HG03064 (cell line): Measurements from ENCODE around the gene ABCB8.
"Not testable (repeated sequence)": the region's sequence is repeated elsewhere in the genome, so short reads cannot be mapped to it uniquely, and the experiment has no call there.

Experiments
- ATAC-seq: cut with Tn5 transposase; IDR thresholded peaks from one replicate; pipeline ENCODE4 v1.9.1; 2021; ENCODE audit warnings: low read depth; ENCODE audit not compliant: unreplicated experiment

ABCB8 gene

DNA sequence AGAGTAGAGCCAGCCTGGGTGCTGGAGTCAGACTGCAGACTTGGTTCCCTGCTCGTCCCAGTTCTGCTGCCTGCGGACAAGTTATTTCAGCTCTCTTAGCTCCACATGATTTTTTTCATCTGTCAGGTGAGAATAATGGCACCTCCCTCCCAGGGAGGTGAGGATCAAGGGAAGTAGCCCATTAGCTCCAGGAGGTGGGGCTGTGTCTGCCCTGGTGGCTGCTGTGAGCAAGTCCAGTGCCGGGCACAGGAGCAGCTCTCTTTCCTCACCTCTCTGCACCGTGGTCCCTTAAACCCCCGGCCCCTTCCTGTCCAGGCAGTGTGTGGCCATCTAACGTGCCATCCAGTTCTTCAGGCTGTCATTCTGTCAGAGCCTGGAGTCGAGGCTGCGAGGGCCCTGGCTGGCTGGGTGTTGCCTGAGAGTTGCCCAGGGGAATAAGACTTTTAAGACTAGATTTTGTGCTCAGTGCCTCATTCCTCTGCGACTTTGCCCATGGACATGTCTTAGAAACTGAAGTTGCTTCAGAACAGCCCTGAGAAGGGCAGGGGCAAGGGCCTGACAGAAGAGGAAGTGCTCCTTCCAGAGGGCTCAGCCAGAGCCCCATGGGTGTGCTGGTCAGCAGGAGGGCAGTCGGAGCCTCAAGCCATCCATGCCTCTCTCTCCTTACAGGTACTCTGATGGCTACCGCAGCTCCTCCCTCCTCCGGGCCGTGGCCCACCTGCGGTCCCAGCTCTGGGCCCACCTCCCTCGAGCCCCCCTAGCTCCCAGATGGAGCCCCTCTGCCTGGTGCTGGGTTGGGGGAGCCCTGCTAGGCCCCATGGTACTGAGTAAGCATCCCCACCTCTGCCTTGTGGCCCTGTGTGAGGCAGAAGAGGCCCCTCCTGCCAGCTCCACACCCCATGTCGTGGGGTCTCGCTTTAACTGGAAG lies 5.0 kb downstream of the ABCB8 start:
- no peak for ATAC-seq

DNA sequence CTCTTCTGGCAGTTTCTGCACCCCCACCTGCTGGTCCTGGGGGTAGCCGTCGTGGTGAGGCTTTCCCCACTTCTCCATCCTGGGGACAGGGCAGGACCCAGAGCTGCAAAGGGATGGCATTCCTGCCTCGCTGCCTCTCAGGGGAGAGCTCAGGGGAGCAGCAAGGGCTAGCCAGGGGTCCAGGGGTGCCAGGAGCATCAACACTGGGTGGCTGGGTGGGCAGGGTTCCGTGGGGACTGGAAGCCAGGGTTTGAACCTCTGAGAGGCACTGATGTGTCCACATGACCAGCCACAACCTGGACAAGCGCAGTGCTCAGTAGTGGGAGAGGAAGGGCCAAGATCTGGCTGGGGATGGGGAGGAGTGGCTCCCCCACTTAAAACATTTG lies 5.6 kb downstream of the ABCB8 start:
- ATAC-seq: no peak

DNA sequence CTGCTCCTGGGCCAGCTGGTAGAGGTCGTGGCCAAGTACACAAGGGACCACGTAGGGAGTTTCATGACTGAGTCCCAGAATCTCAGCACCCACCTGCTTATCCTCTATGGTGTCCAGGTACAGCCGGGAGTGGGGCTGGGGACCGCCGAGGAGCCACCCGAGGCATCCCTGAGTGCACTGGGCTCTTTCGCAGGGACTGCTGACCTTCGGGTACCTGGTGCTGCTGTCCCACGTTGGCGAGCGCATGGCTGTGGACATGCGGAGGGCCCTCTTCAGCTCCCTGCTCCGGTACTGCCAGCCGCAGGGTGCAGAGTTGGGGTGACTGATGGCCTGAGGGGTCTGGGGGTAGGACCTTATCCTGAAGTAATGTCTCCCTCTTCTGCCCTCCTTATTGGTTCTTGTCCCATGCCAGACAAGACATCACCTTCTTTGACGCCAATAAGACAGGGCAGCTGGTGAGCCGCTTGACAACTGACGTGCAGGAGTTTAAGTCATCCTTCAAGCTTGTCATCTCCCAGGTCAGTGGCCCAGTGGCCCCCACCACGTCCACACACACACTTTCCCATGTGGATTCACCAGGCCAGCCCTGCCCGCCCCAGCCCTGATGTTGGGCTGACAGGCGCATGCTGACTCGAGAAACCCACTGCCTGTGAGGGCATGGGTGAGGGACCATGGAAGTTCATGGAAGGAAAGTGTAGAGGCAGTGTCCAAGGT lies 6.2 kb downstream of the ABCB8 start:
- no peak for ATAC-seq

DNA sequence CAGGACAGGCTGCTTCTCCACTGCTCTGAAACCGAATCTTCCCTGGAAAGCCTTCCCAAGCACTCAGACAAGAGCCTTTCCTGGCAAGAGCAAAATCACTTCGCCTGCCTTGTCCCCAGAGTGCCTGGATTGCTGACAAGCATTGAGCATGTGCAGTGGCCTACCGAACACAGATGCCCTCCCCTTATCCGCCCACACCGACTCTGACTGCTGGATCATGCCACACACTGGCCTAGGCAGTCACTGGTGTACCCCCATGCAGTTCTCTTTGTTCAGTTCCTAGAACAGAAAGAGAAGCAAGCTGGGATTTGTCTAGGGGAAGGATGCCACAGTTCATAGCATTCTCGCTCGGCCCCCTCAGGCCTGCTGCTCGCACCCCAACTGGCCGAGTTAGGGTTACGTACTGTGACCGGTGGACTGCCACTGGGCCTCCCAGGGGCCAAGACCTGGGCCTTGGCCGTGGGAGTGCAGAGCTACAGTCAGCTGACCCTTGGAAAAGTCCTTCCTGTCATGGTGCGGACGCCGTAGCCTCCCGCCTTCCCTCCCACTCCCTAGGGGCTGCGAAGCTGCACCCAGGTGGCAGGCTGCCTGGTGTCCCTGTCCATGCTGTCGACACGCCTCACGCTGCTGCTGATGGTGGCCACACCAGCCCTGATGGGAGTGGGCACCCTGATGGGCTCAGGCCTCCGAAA lies 6.9 kb downstream of the ABCB8 start:
- no peak for ATAC-seq

DNA sequence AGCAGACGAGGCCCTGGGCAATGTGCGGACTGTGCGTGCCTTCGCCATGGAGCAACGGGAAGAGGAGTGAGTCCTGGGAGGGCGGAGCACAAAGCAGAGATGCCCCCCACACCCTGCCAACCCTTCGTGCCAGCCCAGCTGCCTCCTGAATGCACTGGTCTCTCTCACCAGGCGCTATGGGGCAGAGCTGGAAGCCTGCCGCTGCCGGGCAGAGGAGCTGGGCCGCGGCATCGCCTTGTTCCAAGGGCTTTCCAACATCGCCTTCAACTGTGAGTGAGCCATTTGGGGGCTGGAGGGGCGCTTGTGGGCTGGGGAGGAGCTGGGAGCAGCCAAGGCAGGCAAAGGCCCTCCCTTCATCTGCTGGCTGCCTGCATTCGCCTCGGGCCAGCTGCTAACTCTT lies 7.7 kb downstream of the ABCB8 start:
- ATAC-seq: no peak

DNA sequence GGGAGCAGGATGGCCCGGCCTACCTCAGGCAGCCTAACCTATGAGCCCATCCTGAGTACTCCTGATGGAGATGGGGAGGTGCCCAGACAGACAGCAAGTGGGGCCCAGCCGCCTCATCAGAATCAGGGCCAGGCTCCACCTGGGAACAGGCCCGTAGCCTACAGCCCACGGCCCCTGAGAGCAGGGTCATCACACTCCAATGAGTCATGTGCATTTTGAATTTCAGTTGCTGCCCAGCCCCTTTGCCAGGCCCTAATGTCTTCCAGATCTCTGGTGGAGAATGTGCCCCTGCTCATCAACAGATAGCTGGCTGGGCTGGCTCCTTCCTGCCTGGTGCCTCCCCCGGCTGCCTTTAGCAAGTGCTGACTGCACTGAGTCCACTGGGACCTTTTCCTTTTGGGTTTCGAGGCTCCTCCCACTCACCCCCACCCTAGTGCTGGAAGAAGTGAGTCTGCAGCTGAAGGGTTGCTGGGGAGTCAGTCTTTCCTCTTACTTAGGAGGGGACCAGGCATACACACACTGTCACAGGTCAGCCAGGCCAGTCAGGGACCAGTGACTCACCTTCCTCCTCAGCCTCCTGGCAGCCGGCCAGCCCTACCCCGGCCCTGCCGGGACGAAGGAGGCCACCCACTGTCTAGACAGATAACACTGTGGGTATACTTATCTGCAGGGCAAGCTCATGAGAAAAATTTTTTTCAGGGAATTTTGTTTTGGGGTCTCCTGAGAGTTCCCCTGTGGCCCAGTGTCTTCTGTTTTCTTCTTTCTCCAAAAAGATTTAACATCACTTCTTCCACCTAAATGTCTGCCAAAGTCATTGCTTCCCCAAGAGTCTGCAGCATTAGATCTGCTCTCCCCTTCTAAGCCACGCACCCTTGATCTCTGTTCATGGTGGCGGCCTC lies 10.9 kb downstream of the ABCB8 start:
- no peak for ATAC-seq

DNA sequence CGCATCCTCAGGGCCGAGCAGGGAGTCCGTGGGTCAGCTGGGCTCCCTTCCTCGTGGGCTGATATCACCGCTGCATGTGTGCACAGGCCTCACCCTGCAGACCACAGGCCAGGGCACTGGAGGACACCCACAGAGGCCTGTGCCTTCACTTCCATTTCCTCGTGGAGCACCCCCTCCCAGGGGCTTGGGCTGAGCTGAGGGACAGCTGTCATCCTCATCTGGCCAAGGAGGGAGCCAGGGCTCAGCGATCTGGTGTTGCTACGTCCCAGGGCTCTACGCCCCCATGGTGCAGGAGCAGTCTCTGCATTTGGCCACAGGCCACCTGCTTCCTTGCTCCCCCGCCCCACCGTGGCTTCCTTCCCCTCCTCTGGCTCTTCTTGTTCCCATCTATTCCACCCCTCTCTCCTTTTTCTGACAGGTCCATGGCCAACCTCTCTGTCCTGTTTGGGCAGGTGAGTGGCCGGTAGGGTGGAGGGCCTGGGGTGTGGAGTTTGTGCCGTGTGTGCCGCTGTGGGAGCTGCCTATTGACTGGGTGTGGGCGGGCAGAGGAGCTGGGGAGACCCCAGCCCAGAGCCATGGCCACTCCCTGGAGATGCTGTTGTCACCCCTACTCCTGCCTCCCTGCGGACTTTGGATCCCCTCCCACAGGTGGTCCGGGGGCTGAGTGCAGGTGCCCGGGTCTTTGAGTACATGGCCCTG lies 11.7 kb downstream of the ABCB8 start:
- no peak for ATAC-seq

DNA sequence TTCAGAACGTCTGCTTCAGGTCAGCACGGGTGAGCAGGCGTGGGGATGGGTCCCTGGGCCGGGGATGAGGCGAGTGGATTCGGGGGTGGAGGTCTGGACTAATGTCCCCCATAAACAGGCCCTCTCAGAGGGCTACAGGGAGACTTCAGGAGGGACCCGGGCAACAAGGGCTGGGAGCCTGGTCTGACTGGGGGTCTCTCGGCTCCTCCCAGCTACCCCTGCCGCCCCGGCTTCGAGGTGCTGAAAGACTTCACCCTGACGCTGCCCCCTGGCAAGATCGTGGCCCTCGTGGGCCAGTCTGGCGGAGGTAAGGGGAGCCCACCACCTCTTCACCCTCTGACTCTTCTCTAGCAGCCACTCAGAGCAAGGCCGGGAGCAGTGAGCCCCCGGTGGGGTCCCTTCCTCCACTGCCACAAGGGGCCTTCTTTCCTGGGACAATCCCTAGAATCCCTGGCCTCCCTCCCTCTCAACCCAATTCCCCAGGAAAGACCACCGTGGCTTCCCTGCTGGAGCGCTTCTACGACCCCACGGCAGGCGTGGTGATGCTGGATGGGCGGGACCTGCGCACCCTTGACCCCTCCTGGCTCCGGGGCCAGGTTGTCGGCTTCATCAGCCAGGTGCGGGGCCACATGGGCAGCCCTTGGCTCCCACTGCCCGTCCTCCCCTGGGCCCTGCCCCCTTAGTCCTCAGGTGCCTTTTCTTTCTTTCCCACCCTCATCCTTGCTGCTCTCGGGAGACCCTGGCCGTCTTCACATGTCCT lies 12.5 kb downstream of the ABCB8 start:
- no peak for ATAC-seq

DNA sequence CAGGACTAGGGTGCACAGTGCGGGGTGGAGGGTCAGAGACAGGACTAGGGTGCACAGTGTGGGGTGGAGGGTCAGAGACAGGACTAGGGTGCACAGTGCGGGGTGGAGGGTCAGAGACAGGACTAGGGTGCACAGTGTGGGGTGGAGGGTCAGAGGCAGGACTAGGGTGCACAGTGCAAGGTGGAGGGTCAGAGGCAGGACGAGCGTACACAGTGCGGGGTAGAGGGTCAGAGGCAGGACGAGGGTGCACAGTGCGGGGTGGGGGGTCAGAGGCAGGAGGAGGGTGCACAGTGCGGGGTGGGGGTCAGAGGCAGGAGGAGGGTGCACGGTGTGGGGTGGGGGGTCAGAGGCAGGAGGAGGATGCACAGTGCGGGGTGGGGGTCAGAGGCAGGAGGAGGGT lies 15.2 kb downstream of the ABCB8 start:
- ATAC-seq: not testable (repeated sequence)

DNA sequence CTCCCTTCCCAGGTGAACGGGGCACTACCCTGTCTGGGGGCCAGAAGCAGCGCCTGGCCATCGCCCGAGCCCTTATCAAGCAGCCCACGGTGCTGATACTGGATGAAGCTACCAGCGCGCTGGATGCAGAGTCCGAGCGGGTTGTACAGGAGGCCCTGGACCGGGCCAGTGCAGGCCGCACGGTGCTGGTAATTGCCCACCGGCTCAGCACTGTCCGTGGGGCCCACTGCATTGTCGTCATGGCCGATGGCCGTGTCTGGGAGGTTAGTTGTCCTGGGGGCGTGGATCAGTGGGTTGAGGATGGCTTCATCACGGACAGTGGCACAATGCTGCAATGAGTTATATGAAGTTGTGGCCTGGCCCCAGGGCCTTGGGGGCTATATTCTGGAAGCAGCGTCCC lies 15.7 kb downstream of the ABCB8 start:
- no peak for ATAC-seq

DNA sequence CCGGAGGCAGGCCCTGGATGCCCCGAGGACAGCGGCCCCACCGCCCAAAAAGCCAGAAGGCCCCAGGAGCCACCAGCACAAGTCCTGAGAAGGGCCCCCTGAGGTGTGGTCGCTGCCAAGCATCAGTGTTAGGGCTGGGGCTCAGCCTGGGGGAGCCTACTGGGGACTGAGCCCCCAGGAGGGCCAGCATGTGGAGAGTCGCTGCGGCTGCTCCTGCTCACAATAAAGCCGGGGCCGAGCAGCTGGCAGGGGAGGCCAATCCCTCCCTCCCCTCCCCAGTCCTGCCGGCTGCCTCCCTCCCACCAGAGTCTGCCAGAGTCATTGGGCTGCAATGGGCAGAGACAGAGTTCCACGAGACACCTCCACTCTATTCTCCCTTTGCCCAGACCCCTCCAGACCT lies 17.0 kb downstream of the ABCB8 start:
- no peak for ATAC-seq

DNA sequence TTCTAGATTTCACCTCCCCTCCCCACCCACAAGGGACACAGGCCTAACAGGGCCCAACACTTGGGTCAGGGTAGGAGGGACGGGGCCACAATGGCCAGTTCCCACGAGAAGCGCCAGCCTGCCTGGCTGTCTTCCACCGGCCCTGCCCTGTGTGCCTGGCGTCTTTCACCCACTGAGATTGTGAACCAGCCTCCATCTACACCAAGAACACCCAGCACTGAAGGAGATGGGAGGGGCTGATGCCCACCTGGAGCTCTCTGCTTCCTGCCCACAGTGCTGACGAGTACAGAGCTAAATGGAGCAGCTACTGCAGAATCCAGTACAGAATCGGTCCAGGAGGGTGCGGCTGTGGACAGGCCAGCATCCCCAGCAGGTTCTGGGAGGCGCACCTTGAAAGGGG lies 17.7 kb downstream of the ABCB8 start:
- no peak for ATAC-seq

DNA sequence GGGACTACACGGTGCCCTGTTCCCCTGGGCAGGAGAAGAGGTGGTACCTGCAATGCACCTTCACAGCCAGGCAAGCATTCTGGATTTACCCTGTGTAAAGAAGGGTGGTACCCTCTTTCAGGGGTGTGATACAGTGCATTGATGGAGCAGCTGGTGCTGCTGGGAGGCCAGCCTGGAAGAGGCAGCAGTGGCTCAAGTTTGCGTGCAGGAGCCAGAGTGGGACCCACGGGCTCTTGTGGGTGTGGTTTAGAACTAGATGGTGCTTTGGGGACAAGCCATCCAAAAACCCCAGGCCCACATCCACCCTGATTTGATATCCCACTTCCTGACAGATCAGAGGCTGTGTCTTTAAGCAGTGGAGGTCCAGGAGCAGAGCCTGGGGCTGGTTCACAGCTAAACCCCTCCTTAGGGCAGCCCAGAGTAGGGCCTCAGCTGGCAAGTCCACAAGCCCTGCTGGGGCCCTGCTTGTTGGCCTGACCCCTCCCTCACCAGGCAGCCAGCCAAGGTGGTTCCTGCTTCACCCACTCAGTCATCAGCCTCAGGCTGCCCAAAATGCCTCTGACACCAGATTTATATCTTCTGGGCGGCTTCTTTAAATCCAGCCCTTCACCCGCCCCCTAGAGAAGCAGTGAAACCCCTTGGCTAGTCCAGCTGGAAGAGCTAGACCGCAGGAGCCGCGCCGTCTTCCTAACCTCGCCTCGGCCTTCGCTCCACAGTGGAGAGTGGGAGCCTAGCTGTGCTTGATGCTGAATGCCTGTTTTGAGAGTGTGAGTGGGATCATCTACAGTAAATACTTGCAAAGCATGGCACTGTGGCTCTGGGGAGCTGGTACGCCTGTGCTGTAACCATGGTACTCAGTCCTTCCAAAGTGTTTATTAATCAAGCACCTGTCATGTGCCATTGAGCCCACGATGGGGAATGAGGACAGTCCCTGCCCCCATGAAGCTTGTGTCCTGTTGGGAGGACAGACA lies 18.6 kb downstream of the ABCB8 start:
- no peak for ATAC-seq

DNA sequence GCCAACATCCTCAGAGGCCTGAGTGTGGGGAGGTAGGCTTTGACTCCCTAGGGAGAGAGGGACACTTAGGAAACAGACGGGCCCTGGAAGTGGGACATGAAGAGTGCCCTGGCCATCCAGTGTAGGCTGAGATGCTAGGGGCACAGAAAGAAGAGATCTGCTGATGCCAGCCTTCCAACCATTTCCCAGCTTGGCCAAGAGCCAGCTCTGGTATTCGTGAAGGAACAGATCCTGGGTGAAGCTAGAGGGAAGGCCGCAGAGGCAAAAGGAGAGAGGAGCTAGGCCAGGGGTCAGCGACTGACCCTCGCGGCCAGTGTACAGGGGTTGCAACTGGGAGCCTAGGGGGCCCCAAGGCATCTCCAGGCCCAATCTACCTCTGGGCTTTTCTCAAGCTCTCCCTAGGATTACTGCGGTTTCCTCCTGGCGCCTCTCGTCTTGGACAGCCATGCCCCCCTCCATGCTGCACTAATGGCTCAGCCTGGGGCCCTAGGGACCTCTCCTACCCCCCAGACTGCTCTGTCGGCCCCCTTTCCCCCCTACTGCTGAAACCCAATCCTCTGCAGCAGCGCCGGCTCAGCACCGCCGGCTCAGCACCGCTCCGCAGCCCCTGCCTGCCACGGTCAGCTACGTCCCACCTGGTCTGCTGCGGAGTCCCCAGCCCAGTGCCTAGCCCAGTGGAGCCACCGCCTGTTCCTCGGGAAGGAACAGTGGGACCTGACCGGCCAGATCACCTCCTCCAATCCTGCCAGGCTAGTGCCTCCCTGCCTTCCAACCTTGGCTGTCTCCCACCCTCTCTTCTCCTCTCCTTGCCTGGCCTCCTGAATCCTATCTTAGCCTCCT lies 19.9 kb downstream of the ABCB8 start, which contains the start of gene ASIC3:
Gene ASIC3 (plus strand): TSS at position 556 of the 840 bp plus-strand sequence. CDS start 355 bp downstream, outside the sequence.
- no peak for ATAC-seq

DNA sequence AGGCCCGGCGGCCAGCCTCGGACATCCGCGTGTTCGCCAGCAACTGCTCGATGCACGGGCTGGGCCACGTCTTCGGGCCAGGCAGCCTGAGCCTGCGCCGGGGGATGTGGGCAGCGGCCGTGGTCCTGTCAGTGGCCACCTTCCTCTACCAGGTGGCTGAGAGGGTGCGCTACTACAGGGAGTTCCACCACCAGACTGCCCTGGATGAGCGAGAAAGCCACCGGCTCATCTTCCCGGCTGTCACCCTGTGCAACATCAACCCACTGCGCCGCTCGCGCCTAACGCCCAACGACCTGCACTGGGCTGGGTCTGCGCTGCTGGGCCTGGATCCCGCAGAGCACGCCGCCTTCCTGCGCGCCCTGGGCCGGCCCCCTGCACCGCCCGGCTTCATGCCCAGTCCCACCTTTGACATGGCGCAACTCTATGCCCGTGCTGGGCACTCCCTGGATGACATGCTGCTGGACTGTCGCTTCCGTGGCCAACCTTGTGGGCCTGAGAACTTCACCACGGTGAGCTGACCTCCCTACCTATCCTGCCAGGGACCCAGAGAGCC lies 20.7 kb downstream of the ABCB8 start:
- ATAC-seq: no peak

DNA sequence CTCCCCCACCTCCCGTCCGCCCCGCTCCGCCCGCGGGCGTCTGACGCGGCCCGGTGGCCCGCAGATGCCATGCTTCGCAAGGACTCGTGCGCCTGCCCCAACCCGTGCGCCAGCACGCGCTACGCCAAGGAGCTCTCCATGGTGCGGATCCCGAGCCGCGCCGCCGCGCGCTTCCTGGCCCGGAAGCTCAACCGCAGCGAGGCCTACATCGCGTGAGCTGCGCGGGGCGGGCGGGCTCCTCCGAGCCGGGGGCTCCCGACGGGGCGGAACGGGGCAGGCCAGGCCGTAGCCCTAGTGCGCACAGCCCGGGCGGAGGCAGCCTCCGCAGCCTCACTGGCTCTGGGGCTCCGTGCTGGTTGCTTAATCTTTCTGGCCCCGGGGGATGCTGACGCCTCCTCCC lies 22.9 kb downstream of the ABCB8 start:
- no peak for ATAC-seq

DNA sequence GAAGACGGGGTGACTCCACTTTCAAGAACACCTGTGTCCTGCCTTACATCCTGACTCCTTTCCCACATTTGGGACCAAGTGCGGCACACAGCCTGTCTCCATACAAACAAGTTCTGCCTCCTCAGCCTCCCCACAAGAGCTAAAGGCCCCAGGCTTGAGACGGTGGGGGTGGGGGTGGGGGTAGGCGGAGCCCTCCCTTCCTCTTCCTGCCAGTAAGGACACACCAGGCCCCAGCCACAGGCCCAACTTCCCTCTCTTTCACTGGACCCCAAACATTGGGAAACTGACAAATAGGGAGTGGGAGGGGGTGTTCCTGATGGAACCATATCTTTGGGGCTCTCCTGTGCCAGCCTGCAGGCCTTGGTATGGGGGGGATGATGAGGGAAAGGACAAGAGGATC lies 24.8 kb downstream of the ABCB8 start:
- ATAC-seq: no peak
